ENCODE data around the gene ACKR2.

DNA sequence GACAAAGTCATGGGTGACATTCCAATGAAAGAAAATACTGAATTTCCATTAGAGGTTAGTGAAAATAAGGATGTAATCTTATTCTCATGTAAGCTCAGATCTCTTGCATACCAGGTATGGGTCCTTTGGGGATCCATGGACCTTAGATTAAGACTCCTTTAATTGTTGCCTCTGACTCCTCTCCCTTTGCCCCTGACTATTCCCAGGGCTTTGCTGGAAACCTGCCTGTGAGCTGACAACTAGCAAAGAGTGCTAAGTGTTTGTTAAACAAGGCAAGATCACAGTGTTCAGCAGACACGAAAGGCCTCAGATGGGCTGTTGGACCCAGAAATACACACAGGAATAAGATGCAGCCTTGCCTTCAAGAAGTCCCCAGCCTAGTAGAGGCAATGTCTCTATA is 32.1 kb downstream of the ACKR2 start:
- TF ChIP-seq, protein P1, sequence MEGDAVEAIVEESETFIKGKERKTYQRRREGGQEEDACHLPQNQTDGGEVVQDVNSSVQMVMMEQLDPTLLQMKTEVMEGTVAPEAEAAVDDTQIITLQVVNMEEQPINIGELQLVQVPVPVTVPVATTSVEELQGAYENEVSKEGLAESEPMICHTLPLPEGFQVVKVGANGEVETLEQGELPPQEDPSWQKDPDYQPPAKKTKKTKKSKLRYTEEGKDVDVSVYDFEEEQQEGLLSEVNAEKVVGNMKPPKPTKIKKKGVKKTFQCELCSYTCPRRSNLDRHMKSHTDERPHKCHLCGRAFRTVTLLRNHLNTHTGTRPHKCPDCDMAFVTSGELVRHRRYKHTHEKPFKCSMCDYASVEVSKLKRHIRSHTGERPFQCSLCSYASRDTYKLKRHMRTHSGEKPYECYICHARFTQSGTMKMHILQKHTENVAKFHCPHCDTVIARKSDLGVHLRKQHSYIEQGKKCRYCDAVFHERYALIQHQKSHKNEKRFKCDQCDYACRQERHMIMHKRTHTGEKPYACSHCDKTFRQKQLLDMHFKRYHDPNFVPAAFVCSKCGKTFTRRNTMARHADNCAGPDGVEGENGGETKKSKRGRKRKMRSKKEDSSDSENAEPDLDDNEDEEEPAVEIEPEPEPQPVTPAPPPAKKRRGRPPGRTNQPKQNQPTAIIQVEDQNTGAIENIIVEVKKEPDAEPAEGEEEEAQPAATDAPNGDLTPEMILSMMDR (IDR thresholded peaks at IDR 0.05; ENCODE audit: low read depth, low read length, poor library complexity, severe bottlenecking) = no peak
- no peak for TF ChIP-seq EZH2phosphoT487 (IDR thresholded peaks at IDR 0.05; ENCODE audit: borderline replicate concordance, low read length)

Data from DOHH2 (cell line).